Measurements from ENCODE around the gene RMND5B.
"Not testable (repeated sequence)": the region's sequence is repeated elsewhere in the genome, so short reads cannot be mapped to it uniquely, and the experiment has no call there.

The RMND5B gene

DNA sequence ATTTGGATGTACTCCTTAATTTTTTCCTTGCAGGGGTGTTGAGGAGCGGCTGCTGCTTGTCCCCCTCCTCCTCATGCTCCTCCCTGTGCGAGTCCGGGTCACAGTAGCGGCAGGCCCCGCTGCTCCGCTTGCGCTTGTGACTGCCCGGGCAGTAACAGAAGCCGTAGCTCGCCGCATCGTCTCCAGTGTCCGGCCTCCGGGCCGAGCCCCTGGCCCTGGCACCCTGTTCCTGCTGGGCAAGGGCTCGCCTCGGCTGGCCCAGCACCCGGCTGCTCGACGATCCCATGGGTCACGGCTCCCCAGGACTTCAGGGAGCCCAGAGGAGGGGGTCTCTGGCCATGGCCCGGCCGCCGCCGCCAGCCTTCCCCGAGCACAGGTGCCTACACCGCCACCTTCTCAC is 56.2 kb downstream of the RMND5B start, which contains the start of gene GMCL2:
GMCL2 (minus strand) TSS at position 358 of the 400 bp plus-strand sequence; CDS start at position 286, 72 bp downstream.
- Mint-ChIP-seq H3K27ac (no peak within 1 kb of the TSS), H3K36me3 (no peaks in the 10 kb centered on the region), H3K4me1 (peaks cover 0 to 6% of the 10 kb centered on the region in 2 donors), H3K27me3 (peaks cover 8 to 10% of the 10 kb centered on the region in 2 donors), H3K9me3 (no peaks in the 10 kb centered on the region), H3K4me3 (no peak within 1 kb of the TSS)
- ATAC-seq (replicated peaks) (no peak), DNase-seq (no peak)

DNA sequence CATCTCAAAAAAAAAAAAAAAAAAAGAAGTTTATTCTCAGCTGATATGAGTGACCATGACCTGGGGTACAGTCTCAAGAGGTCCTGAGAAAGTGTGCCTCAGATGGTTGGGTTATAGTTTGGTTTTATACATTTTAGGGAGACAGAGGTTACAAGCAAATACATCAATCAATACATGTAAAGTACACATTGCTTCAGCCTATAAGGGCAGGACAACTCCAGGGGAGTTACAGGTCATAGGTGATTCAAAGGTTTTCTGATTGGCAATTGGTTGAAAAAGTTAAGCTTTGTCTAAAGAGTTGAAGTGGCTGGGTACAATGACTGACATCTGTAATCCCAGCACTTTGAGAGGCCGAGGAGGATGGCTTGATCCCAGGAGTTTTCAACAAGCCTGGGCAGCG is 58.6 kb downstream of the RMND5B start:
- Mint-ChIP-seq H3K4me1 (no peaks in the 10 kb centered on the region), H3K9me3 (no peaks in the 10 kb centered on the region), H3K36me3 (no peaks in the 10 kb centered on the region), H3K27ac (no peak overlapping the region), H3K4me3 (no peak overlapping the region), H3K27me3 (peaks cover 29 to 34% of the 10 kb centered on the region in 2 donors)
- DNase-seq (no peak), ATAC-seq (replicated peaks) (no peak)

DNA sequence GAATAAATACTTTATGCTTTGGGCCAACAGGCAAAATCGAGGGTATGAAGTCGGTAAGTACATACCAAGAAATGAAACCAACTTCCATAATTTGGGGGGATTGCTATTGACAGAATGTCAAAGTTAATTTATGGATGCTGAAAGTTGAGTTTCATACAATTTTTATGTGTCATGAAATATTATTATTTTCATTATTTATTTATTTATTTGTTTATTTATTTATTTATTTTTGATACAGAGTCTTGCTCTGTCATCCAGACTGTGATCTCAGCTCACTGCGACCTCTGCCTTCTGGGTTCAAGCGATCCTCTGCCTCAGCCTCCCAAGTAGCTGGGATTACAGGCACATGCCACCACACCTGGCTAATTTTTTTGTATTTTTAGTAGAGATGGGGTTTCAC is 60.8 kb downstream of the RMND5B start:
- H3K27me3 Mint-ChIP-seq = peaks cover 34 to 43% of the 10 kb centered on the region in 2 donors
- no peaks in the 10 kb centered on the region for H3K36me3 Mint-ChIP-seq
- DNase-seq = no peak
- no peaks in the 10 kb centered on the region for H3K4me1 Mint-ChIP-seq
- H3K4me3 Mint-ChIP-seq = no peak overlapping the region
- no peak overlapping the region for H3K27ac Mint-ChIP-seq
- ATAC-seq (replicated peaks) = no peak
- no peaks in the 10 kb centered on the region for H3K9me3 Mint-ChIP-seq

DNA sequence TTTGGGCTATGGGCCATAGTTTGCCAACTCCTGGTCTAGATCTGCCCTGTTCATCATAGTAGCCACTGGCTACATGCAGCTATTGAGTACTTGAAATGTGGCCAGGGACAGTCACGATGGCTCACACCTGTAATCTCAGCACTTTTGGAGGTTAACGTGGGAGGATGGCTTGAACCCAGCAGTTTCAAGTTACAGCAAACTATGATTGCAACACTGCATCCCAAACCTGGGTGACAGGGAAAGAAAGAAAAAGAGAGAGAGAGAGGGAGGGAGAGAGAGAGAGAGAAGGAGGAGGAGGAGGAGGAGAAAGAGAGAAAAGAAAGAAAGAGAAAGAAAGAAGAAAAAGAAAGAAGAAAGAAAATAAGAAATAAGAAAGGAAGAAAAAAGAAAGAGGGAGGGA is 61.4 kb downstream of the RMND5B start:
- peaks cover 34 to 43% of the 10 kb centered on the region in 2 donors for H3K27me3 Mint-ChIP-seq
- ATAC-seq (replicated peaks) (no peak), DNase-seq (no peak)
- no peaks in the 10 kb centered on the region for H3K36me3 Mint-ChIP-seq
- no peaks in the 10 kb centered on the region for H3K4me1 Mint-ChIP-seq
- no peak overlapping the region for H3K27ac Mint-ChIP-seq
- H3K9me3 Mint-ChIP-seq = no peaks in the 10 kb centered on the region
- no peak overlapping the region for H3K4me3 Mint-ChIP-seq

GRCh38 chr5:178192787-178193186 is 62.0 kb downstream of the RMND5B start:
- Mint-ChIP-seq H3K9me3 (no peaks in the 10 kb centered on the region), H3K4me3 (no peak overlapping the region), H3K27ac (no peak overlapping the region), H3K36me3 (no peaks in the 10 kb centered on the region), H3K27me3 (peaks cover 34 to 43% of the 10 kb centered on the region in 2 donors), H3K4me1 (no peaks in the 10 kb centered on the region)
- DNase-seq (no peak), ATAC-seq (replicated peaks) (no peak)

DNA sequence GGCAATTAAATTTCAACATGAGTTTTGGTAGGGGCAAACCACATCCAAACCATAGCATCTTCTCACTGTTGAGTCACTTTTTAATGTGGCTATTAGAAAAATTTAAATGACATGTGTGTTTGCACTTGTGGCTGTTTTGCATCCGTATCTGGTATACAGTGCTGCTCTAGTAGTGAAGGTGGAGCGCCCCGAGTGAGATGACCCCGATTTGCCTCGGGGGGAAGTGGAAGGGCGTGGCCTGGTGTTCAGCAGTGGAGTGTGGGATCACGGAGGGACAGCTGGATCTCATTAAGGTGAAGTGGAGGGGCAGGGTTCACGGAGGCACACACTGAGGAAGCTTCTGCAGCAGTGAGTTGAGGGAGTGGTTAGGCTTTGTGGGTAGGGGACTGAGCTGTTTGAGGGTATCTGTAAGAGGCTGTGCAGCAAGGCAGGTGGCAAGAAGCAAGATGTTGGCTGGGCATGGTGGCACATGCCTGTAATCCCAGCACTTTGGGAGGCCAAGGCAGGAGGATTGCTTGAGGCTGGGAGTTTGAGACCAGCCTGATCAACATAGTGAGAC is 62.5 kb downstream of the RMND5B start:
- Mint-ChIP-seq H3K27me3 (peaks cover 32 to 41% of the 10 kb centered on the region in 2 donors), H3K36me3 (no peaks in the 10 kb centered on the region), H3K4me1 (no peaks in the 10 kb centered on the region), H3K27ac (no peak overlapping the region), H3K4me3 (no peak overlapping the region), H3K9me3 (no peaks in the 10 kb centered on the region)
- DNase-seq (no peak), ATAC-seq (replicated peaks) (no peak)

DNA sequence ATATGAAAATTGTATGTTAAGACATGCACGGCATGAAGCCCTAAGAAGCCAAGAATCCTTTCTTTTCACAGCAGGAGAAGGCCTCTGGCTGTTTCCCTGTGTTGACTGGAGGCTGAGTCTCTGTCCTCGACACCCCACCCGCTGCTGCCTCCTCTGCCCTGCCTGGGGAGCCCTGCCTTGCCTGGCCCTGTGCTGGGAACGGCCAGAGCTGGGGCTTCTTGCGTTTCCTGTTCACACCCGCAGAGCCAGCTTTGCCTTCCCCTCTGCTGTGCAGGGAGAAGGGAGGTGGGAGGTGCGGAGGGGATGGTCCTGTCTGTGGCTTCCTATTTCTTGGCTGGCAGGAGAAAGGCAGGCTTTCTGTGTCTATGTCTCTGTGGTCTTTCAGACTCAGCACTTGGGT is 63.2 kb downstream of the RMND5B start:
- DNase-seq (no peak), ATAC-seq (replicated peaks) (no peak)
- Mint-ChIP-seq H3K36me3 (no peaks in the 10 kb centered on the region), H3K4me1 (no peaks in the 10 kb centered on the region), H3K27ac (no peak overlapping the region), H3K4me3 (no peak overlapping the region), H3K9me3 (no peaks in the 10 kb centered on the region), H3K27me3 (peaks cover 26 to 34% of the 10 kb centered on the region in 2 donors)

DNA sequence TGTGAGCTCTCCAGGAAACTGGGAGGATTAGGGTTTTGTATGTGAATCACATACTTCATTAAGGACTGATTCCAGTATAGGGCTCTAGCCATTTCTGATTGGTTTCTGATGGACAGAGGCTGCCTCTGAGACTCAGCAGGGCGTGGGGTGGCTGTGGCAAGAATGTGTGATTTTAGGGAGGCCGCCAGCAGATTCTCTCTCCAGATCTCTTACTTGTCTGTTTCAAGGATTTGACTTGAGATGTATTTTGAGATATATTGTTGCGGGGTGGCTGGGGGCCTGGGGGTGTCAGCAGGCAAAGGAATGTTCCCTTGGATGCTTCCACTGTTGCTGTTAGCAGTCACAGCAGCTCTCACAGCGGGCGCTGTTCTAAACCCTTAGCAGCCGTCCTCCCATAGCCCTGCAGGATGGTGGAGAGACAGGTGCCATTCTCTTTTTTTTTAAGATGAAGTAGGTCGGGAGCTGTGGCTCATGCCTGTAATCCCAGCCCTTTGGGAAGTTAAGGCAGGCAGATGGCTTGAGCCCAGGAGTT is 65.5 kb downstream of the RMND5B start:
- H3K36me3 Mint-ChIP-seq = no peaks in the 10 kb centered on the region
- H3K4me1 Mint-ChIP-seq = no peaks in the 10 kb centered on the region
- no peak overlapping the region for H3K4me3 Mint-ChIP-seq
- DNase-seq (no peak), ATAC-seq (replicated peaks) (no peak)
- no peaks in the 10 kb centered on the region for H3K9me3 Mint-ChIP-seq
- peaks cover 26 to 34% of the 10 kb centered on the region in 2 donors for H3K27me3 Mint-ChIP-seq
- H3K27ac Mint-ChIP-seq = no peak overlapping the region

- Mint-ChIP-seq H3K4me3 (no peak overlapping the region), H3K36me3 (no peaks in the 10 kb centered on the region), H3K4me1 (no peaks in the 10 kb centered on the region), H3K27me3 (peaks cover 26 to 33% of the 10 kb centered on the region in 2 donors), H3K9me3 (no peaks in the 10 kb centered on the region), H3K27ac (no peak overlapping the region)
- DNase-seq = no peak
- no peak for ATAC-seq (replicated peaks)
These were observed 66.2 kb downstream of the RMND5B start for GRCh38 chr5:178196986-178197385.

DNA sequence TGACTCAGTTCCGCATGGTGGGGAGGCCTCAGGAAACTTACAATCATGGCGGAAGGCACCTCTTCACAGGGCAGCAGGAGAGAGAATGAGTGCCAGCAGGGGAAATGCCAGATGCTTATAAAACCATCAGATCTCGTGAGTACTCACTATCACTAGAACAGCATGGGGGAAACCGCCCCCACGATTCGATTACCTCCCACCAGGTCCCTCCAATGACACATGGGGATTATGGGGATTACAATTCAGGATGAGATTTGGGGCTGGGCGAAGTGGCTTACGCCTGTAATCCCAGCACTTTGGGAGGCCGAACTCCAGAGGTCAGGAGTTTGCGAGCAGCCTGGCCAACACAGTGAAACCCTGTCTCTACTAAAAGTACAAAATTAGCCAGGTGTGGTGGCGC is 67.3 kb downstream of the RMND5B start:
- not testable (repeated sequence) for H3K4me1 Mint-ChIP-seq, H3K9me3 Mint-ChIP-seq, H3K4me3 Mint-ChIP-seq

DNA sequence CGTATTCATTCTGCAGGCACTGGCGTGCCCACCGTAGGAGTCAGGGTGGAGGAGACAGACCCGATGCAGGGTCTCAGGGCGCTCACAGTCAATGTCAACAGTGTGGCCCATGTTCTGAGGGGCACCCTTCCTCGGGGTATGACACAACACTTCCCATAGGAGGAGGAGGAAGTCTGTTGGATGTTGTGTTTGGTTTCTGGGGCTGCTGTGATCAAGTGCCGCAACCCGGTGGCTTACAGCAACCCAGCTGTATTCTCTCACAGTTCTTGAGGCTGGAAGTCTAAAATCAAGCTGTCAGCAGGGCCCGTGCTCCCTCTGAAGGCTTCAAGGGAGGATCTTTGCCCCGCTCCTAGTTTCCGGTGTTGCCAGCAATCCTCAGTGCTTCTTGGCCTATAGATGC is 67.9 kb downstream of the RMND5B start:
- Mint-ChIP-seq H3K9me3 (no peaks in the 10 kb centered on the region), H3K27me3 (peaks cover 12 to 17% of the 10 kb centered on the region in 2 donors), H3K4me3 (no peak overlapping the region), H3K27ac (no peak overlapping the region), H3K4me1 (no peaks in the 10 kb centered on the region), H3K36me3 (no peaks in the 10 kb centered on the region)
- ATAC-seq (replicated peaks) (no peak), DNase-seq (no peak)

More for the DNA sequence above, 67.3 kb downstream of the RMND5B start:
- ATAC-seq (replicated peaks); H3K27ac Mint-ChIP-seq; DNase-seq; H3K36me3 Mint-ChIP-seq: not testable (repeated sequence)
- peaks cover 17 to 22% of the 10 kb centered on the region in 2 donors for H3K27me3 Mint-ChIP-seq

- H3K27me3 Mint-ChIP-seq = peaks cover 7 to 11% of the 10 kb centered on the region in 2 donors
- H3K27ac Mint-ChIP-seq = no peak overlapping the region
- H3K36me3 Mint-ChIP-seq = peaks cover 3 to 5% of the 10 kb centered on the region in 2 donors
- H3K4me3 Mint-ChIP-seq = no peak overlapping the region
- peaks cover 3 to 5% of the 10 kb centered on the region in 2 donors for H3K4me1 Mint-ChIP-seq
- ATAC-seq (replicated peaks) = no peak
- peaks cover 0 to 3% of the 10 kb centered on the region in 2 donors for H3K9me3 Mint-ChIP-seq
- no peak for DNase-seq
These were observed 69.0 kb downstream of the RMND5B start for GRCh38 chr5:178199581-178200434.
